OCI-LY3 (cell line): ENCODE results near the gene COG5.

Source experiments
- H2AFZ ChIP-seq: fragments of 200-600, 300-600 bp; shearing (Covaris generic); 2 replicates; pipeline ENCODE4 v1.6.0; 2014; ENCODE audit warnings: antibody characterized with exemption, low read depth, low read length
- H3K27ac ChIP-seq: fragments of 200-600, 300-600 bp; sonication (generic); 2 replicates; pipeline ENCODE4 v1.5.1; 2014; ENCODE audit warnings: mild to moderate bottlenecking, low read length, moderate library complexity, mixed read lengths
- H3K27me3 ChIP-seq: fragments of 200-600, 300-600 bp; sonication (generic); 2 replicates; pipeline ENCODE4 v1.6.1; 2014; ENCODE audit warnings: low read depth, low read length, mixed read lengths
- H3K36me3 ChIP-seq: fragments of 200-600, 300-600 bp; sonication (generic); replicated peaks from 2 replicates; pipeline ENCODE3; 2014; ENCODE audit warnings: low read depth, low read length, mixed read lengths
- H3K4me1 ChIP-seq: fragments of 300-600, 200-600 bp; sonication (generic); 2 replicates; pipeline ENCODE4 v1.6.1; 2014; ENCODE audit warnings: low read length, mixed read lengths
- H3K4me2 ChIP-seq: fragments of 200-600, 300-600 bp; sonication (generic); 2 replicates; pipeline ENCODE4 v1.6.1; 2014; ENCODE audit warnings: low read length, mixed read lengths
- H3K4me3 ChIP-seq: fragments of 300-600, 200-600 bp; sonication (generic); 2 replicates; pipeline ENCODE4 v1.5.1; 2014; ENCODE audit warnings: antibody characterized with exemption, mild to moderate bottlenecking, low read length, moderate library complexity
- H3K79me2 ChIP-seq: fragments of 300-600, 200-600 bp; shearing (Covaris generic); 2 replicates; pipeline ENCODE4 v1.6.1; 2014; ENCODE audit warnings: mild to moderate bottlenecking, low read length, mixed read lengths
- H3K9ac ChIP-seq: fragments of 300-600, 200-600 bp; shearing (Covaris generic); 2 replicates; pipeline ENCODE4 v1.6.0; 2014; ENCODE audit warnings: mild to moderate bottlenecking, low read length, moderate library complexity
- H3K9me3 ChIP-seq: fragments of 200-600, 300-600 bp; shearing (Covaris generic); 2 replicates; pipeline ENCODE4 v1.6.1; 2014; ENCODE audit warnings: low read length, mixed read lengths; ENCODE audit not compliant: insufficient read depth
- H4K20me1 ChIP-seq: fragments of 200-600, 300-600 bp; sonication (generic); 2 replicates; pipeline ENCODE4 v1.6.1; 2016; ENCODE audit warnings: low read length, mixed read lengths; ENCODE audit not compliant: insufficient read depth
- EZH2phosphoT487 ChIP-seq: fragments of 200-600 bp; shearing (Covaris generic); IDR thresholded peaks from 2 replicates; pipeline ENCODE4 v1.6.1; 2018; ENCODE audit warnings: antibody characterized with exemption, mixed run types, low read depth
- TF ChIP-seq, protein P1 (sequence below): fragments of 200-600, 300-600 bp; sonication (generic); IDR thresholded peaks from 2 replicates; pipeline ENCODE4 v1.5.1; 2014; ENCODE audit warnings: antibody characterized with exemption, low read length, low read depth

Gene COG5

DNA sequence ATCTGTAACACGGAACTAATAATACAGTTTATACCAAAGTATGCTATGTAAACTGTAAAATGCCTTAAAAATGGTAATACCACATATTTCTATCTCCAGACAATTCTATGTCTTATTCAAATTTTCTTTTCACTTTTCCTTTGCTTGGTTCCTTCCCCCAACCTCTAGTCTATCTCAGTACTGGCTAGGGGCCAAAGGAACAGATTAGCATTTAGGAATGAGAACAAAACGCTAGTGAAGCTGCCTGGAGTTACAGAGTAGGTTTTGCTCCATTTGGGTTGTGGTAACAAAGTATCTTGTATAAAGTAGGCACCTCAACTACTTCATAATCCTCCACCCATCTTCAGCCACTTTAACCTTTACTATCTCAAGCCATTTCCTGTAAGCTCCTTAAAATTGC, 300.9 kb downstream of the COG5 start:
- no peaks in the 10 kb centered on the region for H4K20me1 ChIP-seq
- H3K27ac ChIP-seq, result no peak overlapping the region
- H3K4me2 ChIP-seq, result no peak overlapping the region
- H2AFZ ChIP-seq, result no peak overlapping the region
- H3K36me3 ChIP-seq, result no peaks in the 10 kb centered on the region
- H3K9me3 ChIP-seq, result no peaks in the 10 kb centered on the region
- H3K4me3 ChIP-seq, result no peak overlapping the region
- no peaks in the 10 kb centered on the region for H3K4me1 ChIP-seq
- H3K27me3 ChIP-seq, result no peaks in the 10 kb centered on the region
- TF ChIP-seq, protein P1, sequence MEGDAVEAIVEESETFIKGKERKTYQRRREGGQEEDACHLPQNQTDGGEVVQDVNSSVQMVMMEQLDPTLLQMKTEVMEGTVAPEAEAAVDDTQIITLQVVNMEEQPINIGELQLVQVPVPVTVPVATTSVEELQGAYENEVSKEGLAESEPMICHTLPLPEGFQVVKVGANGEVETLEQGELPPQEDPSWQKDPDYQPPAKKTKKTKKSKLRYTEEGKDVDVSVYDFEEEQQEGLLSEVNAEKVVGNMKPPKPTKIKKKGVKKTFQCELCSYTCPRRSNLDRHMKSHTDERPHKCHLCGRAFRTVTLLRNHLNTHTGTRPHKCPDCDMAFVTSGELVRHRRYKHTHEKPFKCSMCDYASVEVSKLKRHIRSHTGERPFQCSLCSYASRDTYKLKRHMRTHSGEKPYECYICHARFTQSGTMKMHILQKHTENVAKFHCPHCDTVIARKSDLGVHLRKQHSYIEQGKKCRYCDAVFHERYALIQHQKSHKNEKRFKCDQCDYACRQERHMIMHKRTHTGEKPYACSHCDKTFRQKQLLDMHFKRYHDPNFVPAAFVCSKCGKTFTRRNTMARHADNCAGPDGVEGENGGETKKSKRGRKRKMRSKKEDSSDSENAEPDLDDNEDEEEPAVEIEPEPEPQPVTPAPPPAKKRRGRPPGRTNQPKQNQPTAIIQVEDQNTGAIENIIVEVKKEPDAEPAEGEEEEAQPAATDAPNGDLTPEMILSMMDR, result no peak
- TF ChIP-seq EZH2phosphoT487, result no peak
- no peak overlapping the region for H3K9ac ChIP-seq
- no peaks in the 10 kb centered on the region for H3K79me2 ChIP-seq

DNA sequence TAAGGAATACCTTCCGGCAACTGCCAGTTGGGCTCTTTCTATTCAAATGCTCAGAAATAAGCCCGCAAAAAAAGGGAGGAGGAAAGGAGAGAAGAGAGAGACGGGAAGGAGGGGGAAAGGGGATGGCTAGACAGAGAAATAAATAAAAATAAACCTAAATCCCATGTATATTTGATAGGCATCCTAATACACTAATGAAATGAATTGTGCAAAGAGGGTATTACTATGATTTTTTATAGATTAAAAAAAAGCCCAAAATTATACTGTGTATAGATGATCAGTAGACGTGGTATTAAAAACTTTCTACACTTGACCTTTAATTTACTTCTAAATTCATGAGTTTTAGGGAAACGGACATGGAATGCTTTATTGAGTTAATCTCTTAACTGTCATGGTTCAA, 305.0 kb downstream of the COG5 start:
- Histone ChIP-seq H3K4me2 (no peak overlapping the region), H2AFZ (no peak overlapping the region), H3K27ac (no peak overlapping the region), H3K4me1 (no peaks in the 10 kb centered on the region), H3K9ac (no peak overlapping the region), H3K9me3 (no peaks in the 10 kb centered on the region), H3K36me3 (no peaks in the 10 kb centered on the region), H3K79me2 (no peaks in the 10 kb centered on the region), H4K20me1 (no peaks in the 10 kb centered on the region), H3K27me3 (no peaks in the 10 kb centered on the region), H3K4me3 (no peak overlapping the region)
- TF ChIP-seq, protein P1, result no peak

DNA sequence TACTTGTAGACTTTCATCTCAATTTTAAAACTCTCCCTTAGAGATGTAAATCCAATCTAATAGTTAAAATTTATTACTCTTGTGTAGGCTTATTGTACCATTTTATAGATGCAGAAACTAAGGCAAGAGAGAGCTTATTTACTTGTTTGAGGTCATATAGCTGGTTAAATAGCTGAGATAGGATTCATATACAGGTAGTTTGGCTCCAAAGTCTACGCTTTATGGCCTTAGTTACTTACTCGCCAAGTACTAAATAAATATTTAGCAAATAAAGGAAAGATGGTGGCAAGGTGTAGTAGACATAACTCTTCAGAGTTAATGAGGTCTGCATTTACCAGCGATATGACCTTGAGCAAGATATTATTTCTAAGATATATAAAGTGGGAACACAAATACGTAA, 308.1 kb downstream of the COG5 start:
- Histone ChIP-seq H3K27me3 (no peaks in the 10 kb centered on the region), H3K4me1 (no peaks in the 10 kb centered on the region), H3K9ac (no peak overlapping the region), H3K27ac (no peak overlapping the region), H3K4me2 (no peak overlapping the region), H3K9me3 (no peaks in the 10 kb centered on the region), H3K4me3 (no peak overlapping the region), H4K20me1 (no peaks in the 10 kb centered on the region), H3K79me2 (no peaks in the 10 kb centered on the region), H2AFZ (no peak overlapping the region), H3K36me3 (no peaks in the 10 kb centered on the region)
- TF ChIP-seq, protein P1, result no peak
- no peak for TF ChIP-seq EZH2phosphoT487

DNA sequence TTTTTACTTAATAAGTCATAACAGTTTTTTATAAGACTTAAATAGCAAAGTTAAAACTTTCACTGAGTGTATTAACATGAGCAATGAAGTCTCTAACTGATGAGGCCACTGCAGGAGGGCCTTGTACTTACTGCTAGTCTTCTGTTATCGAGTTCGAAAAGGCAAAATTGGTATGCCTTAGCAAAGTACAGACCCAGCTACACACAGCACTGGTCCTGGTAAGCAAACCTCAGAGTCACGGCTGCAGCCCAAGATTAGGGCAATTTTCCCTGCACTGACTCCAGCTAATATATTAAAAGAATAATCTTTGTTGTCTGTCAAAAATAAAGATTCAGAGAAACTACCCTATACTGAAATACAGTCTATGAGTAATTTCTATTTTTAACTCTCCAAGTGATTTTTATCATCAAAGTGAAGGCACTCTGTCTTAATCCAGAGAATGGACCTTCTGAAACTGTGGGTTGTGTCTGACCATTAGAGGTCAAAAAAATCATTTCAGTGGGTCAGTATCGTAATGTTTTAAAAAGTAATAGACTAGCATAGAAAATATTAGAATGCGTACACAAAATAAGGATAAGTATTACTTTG, 309.2 kb downstream of the COG5 start:
- H3K79me2 ChIP-seq, result no peaks in the 10 kb centered on the region
- TF ChIP-seq EZH2phosphoT487, result no peak
- TF ChIP-seq, protein P1, result no peak
- H3K4me1 ChIP-seq, result no peaks in the 10 kb centered on the region
- H3K4me2 ChIP-seq, result no peak overlapping the region
- no peak overlapping the region for H2AFZ ChIP-seq
- no peaks in the 10 kb centered on the region for H3K27me3 ChIP-seq
- H4K20me1 ChIP-seq, result no peaks in the 10 kb centered on the region
- H3K4me3 ChIP-seq, result no peak overlapping the region
- H3K9ac ChIP-seq, result no peak overlapping the region
- no peak overlapping the region for H3K27ac ChIP-seq
- H3K36me3 ChIP-seq, result no peaks in the 10 kb centered on the region
- H3K9me3 ChIP-seq, result no peaks in the 10 kb centered on the region
